DMS 273 (cell line): ENCODE data around the gene RNF220.

Experiments
- DNase-seq: peaks from one replicate; lab custom pipeline; 2025; ENCODE audit not compliant: unreplicated experiment; lab: John Stamatoyannopoulos, UW

RNF220 gene

GRCh38 chr1:44515416-44515815 is 110.4 kb downstream of the RNF220 start:
- DNase-seq: no peak

GRCh38 chr1:44519035-44519676 is 114.1 kb downstream of the RNF220 start:
- DNase-seq: no peak

DNA sequence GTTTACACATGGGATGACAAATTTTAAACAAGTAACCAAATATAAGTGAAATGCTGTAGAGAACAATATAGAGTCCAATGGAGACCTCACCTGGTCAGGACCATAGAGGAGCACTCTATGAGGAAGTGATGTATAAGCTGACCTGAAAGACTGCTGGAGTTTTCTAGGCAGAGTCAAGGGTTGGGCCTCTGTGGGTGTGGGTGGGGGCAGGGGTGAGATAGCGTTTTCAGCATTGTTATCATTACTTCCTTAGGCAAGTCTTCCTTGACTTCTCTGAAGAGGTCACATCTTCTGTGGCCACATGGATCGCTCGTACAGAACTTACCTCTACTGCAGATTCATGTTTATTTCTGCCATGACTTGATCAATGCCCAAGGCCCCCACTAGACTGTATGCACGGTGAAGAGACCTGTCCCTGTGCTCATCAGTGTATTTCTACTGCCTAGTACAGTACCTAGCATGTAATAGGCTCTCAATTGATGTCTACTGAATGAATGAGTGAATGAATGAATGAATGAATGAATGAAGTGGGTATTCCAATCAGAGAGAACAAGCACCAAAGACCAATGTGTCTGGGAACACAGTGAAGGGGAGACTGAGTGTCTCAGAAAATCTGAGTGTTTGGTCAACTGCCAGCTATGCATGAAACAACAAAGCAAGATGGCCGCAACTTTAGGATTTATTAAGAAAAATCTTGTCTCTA is 116.5 kb downstream of the RNF220 start:
- no peak for DNase-seq

DNA sequence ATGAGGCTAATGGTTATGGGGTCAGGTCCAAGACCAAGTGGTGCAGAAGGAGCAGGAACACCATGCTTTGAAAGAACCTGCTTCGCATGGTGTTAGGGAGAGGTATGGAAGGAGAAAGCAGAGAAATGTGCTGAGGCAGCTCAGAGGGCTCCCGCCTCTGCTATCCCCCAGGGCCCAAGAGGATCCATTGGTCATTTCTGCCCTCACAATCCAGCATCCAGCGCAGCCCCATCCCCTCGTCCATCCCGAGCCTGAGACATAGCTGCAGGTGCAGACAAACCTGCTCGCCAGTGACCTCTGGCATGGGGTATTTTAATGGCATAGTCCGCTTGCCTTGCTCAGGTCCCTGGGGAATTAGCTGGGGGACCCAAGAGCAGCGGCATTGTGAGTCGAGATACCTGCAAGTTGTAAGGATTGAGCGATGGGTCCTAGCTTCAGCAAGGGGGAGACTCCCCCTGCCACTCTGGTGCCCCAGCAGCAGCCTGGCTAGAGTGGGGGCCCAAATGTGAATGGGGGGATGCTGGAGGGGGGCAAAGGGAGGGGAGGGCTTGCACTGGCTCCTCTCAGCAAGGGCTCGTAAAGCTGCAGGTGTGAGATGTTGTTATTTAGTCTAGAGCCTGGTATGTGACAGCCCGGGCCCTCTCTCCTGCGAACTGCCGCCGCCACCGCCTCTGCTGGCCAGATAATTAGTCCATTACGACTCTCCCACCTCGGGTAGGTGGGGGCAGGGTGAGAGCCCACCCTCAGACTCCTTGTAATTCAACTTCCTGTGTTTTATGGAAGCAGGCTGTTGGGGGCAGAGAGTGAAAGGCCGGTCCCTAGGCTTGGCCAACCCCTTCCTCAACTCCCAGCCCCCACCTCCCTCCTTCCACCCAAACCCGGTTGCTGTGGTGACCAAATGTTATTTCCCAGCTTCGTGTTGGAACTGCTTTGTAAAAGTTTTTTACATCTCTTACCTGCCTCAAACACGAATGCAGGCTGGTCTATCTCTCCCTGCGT is 118.8 kb downstream of the RNF220 start:
- no peak for DNase-seq

- no peak for DNase-seq
Observed at GRCh38 chr1:44524655-44525500, 119.8 kb downstream of the RNF220 start.

DNA sequence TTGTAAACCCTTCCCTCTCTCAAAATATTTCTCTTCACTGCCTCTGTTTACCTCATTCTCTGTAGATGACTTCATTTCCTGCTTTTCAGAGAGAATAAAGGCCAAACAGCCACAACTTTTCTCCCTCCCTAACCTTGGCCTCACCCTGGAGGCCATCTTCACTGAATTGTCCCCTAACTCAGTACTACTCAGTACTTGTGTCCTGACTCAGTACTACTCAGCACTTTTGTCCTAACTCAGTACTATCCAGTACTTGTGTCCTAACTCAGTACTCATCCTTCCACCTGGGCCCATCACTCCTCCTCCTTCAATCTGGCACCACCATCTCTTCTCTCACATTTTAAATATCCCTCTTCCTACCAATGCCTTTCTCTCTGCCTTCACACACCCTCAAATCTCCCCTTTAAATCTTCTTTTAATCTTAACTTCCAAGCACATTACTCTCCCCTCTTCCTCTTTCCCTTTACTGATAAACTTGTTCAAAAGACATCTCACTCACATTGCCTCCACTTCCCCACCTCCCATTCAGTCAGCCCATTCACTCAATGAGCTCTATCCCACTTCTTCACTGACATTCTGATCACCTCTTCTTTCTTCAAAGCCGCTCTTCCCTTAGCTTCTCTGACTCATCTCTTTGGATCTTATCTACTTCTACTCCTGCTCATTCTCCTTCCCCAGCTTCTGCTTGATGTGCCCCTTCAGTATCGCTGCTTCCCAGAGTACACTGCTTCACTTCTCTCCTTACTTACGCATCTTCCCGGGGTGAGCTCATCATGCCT is 121.4 kb downstream of the RNF220 start:
- DNase-seq: no peak

DNA sequence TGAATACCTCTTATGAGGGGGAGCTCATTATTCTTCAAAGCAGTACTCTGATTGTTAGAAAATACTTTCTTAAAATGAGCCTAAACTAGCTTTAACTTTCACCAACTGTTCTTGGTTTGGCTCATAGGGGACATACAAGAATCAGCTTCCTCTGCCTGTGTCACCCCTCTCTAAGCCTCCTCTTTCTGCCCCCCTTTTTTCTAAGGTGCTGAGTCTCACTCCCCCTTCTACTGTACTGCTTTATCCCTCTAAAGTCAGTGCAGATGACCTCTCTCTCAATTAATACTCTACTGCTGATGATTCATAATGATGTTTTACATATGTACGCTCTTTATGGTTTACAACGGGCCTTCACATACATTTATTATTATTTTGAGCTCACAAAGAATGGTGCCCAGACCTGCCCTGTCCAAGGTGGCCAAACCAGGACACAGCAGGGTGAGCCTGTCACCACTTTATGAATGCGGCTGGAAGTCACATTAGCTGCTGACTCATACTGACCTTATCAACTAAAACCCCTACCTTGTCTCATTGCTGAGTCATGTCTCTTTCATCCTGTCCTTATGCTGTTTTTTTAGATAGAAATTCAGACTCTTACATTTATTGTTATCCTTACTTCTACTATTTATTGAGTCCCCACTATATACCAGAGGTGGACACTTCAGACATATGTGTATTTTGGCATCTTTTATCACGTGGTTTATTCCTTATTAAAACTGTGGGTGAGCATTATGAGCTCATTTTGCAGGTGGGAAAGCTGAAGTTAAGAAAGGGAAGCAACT is 126.9 kb downstream of the RNF220 start:
- peak; percentile 21 for DNase-seq

DNA sequence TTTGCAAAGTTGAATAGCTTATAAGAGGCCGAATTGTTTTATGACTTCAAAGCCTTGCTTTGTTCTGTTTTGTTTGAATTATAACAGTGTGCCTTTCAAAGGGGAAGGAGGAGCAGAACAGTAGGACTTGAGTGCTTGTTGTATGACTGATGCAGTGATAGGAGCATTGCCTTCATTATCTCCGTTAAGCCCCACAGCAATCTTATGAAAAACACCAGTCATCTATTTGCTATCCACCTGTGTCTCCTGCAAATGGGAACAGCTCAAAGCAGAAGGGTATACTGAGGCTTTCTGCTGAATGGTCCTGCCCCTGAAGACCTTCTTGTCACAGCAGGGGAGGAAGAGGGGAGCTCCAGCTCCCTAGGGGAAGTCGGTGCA is 127.5 kb downstream of the RNF220 start:
- no peak for DNase-seq

- no peak for DNase-seq
Observed at GRCh38 chr1:44534771-44535170, 129.7 kb downstream of the RNF220 start.

GRCh38 chr1:44536357-44537209 is 131.5 kb downstream of the RNF220 start:
- DNase-seq: no peak

GRCh38 chr1:44537538-44537937 is 132.5 kb downstream of the RNF220 start:
- no peak for DNase-seq

GRCh38 chr1:44537956-44538355 is 132.9 kb downstream of the RNF220 start:
- no peak for DNase-seq

GRCh38 chr1:44539991-44540730 is 135.1 kb downstream of the RNF220 start:
- no peak for DNase-seq

DNA sequence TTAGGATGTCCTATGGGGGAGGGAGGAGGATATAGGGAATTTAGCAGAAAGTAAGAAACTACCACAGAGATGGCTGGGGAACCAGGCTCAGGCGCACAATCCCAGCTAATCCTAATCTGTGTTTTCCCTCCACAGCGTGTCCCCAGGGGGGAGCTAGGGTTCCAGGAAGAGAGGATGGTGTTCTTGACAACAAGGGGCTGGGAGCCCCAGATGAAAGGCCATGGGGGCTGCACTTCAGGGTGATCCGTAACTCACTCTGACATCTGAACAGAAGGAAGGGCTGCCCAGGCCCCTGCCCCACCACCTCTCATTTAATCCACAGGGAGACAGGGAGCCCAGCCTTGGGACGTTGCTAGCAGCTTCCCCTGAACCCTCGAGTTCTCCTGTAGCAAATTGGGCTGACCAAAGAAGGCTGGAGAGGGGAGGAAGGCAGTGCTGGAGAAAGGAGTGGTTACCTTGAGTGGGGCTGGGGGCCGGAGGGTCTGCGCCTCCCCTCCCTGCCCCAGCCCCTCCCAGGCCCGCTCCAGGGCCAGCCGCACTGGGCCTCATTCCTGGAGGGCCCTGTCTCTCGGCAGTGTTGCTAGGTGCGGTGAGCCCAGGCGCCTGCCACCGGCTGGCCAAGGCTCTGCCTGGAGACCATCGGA is 137.5 kb downstream of the RNF220 start:
- no peak for DNase-seq

- DNase-seq: no peak
Observed at GRCh38 chr1:44543064-44543744, 138.1 kb downstream of the RNF220 start.

GRCh38 chr1:44543786-44544185 is 138.7 kb downstream of the RNF220 start:
- no peak for DNase-seq

DNA sequence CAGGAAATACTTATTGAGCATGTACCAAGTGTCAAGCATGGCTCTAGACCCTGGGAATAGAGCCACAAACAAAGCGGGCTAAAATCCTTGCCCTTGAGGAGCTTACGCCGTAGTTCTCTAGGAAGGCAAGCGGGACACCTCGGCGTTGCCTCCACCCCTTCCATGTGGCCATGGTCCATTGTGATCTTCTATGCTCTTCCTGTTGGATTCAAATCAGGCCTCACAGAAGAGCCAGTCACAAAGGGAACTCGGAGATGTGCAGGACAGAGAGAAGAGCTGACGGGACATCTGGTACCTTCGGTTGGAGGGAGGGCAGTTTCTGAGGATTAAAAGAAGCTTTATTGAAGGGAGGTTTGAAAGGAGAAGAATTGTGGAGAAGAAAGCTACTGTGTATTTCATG is 139.9 kb downstream of the RNF220 start:
- DNase-seq: no peak
